MCF 10A (cell line): ENCODE measurements around the gene CSNK1A1L. TPM values are rescaled to one million over a fixed set of nuclear protein-coding genes. Genes with fewer than 3 reads are reported as not detected.

Experiments used
- BruUV-seq: library from RNA; stranded (reverse); fragments of 400-500 nt; replicated peaks from 2 replicates; lab custom pipeline; 2021; lab: Mats Ljungman, UMichigan
- CTCF ChIA-PET: fragments of 300-600 bp; sonication (Branson Sonifier 250); formaldehyde crosslinking; extraction: SDS; loops from one replicate; lab custom pipeline; 2021; ENCODE audit warnings: antibody characterized with exemption, inconsistent platforms; lab: Yijun Ruan, JAX
- POLR2A ChIA-PET: fragments of 300-600, 350-650 bp; sonication (Branson Sonifier 250); formaldehyde crosslinking; extraction: SDS; loops from one replicate; lab custom pipeline; 2020; ENCODE audit warnings: antibody characterized with exemption, inconsistent platforms; lab: Yijun Ruan, JAX
- DNase-seq: peaks from one replicate; pipeline ENCODE4 v3.0.0-alpha.2; 2018; ENCODE audit not compliant: unreplicated experiment
- H3K27ac Mint-ChIP-seq: one replicate; pipeline ENCODE4 v1.8.0; 2022; ENCODE audit warnings: mild to moderate bottlenecking, low read depth, mixed read lengths; ENCODE audit not compliant: unreplicated experiment
- H3K27me3 Mint-ChIP-seq: one replicate; pipeline ENCODE4 v1.8.0; 2022; ENCODE audit warnings: mixed read lengths; ENCODE audit not compliant: insufficient read depth, unreplicated experiment
- H3K36me3 Mint-ChIP-seq: one replicate; pipeline ENCODE4 v1.8.0; 2022; ENCODE audit warnings: mild to moderate bottlenecking, moderate library complexity, mixed read lengths; ENCODE audit not compliant: insufficient read depth, unreplicated experiment
- H3K4me1 Mint-ChIP-seq: one replicate; pipeline ENCODE4 v1.8.0; 2022; ENCODE audit warnings: mixed read lengths; ENCODE audit not compliant: insufficient read depth, unreplicated experiment
- H3K4me3 Mint-ChIP-seq: one replicate; pipeline ENCODE4 v1.8.0; 2022; ENCODE audit warnings: mild to moderate bottlenecking, moderate library complexity, mixed read lengths; ENCODE audit not compliant: unreplicated experiment
- H3K9me3 Mint-ChIP-seq: one replicate; pipeline ENCODE4 v1.8.0; 2022; ENCODE audit warnings: mixed read lengths; ENCODE audit not compliant: unreplicated experiment
- CTCF ChIP-seq: fragments of 200-600 bp; IDR thresholded peaks from one replicate; pipeline ENCODE4 v1.8.0; 2022; ENCODE audit warnings: antibody characterized with exemption, mild to moderate bottlenecking; ENCODE audit not compliant: unreplicated experiment
- intact Hi-C: fragments of 100-400 bp; cut with micrococcal nuclease; formaldehyde crosslinking; loops from 2 replicates; pipeline ENCODE4 v1.14.1; 2022
- total RNA-seq: library from RNA; stranded (reverse); gene quantifications from 2 replicates; pipeline ENCODE4 v1.2.3, GENCODE V29; 2022

The CSNK1A1L gene
- total RNA-seq, 1 experiment from 2014 or later: not detected

DNA sequence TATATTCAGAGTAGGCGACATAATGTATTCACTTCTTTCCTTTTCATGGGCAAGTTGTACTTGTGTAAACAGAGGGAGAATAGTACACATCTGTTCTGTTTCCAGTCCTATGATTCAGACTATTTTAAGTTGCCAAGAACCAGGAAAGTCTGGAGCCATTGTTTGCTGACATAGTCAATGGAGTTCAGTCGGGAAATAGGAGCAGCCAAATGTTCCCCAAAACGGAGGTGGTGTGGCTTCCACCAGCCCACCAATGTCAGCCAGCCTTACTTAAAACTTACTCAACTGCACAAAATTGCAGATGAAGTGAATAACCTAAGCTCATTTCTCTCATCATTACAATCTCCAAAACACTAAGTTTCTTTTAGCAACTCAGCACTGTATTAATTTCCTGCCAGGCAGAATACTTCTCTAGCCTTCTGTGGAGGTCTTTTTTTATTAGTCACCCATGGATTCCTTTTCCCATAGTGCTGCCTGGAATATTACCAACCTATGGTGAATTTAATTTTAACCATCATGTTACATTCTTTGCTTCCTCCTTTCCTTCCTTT, 22.3 kb upstream of the CSNK1A1L start:
- TF ChIP-seq CTCF: no peak
- Mint-ChIP-seq H3K4me1 (no peaks in the 10 kb centered on the region), H3K9me3 (no peaks in the 10 kb centered on the region), H3K27ac (no peak overlapping the region), H3K36me3 (no peaks in the 10 kb centered on the region), H3K27me3 (no peaks in the 10 kb centered on the region), H3K4me3 (no peak overlapping the region)
- intact Hi-C loops: no loop called here
- BruUV-seq: no TSS peak
- DNase-seq: no peak
- ChIA-PET CTCF (no interaction called here), POLR2A (interaction anchor here (1.0 kb wide), 1 partner anchor 8 kb away, joined by 3 read pairs; no protein-coding TSS in a partner anchor)

GRCh38 chr13:37123337-37123736, 17.9 kb upstream of the CSNK1A1L start:
- intact Hi-C loops: no loop called here
- H3K4me1 Mint-ChIP-seq: no peaks in the 10 kb centered on the region
- no peaks in the 10 kb centered on the region for H3K27me3 Mint-ChIP-seq
- CTCF ChIA-PET: no interaction called here
- DNase-seq: no peak
- POLR2A ChIA-PET: no interaction called here
- H3K36me3 Mint-ChIP-seq: no peaks in the 10 kb centered on the region
- no peak overlapping the region for H3K27ac Mint-ChIP-seq
- no peak for TF ChIP-seq CTCF
- BruUV-seq: no TSS peak
- no peak overlapping the region for H3K4me3 Mint-ChIP-seq
- no peaks in the 10 kb centered on the region for H3K9me3 Mint-ChIP-seq

DNA sequence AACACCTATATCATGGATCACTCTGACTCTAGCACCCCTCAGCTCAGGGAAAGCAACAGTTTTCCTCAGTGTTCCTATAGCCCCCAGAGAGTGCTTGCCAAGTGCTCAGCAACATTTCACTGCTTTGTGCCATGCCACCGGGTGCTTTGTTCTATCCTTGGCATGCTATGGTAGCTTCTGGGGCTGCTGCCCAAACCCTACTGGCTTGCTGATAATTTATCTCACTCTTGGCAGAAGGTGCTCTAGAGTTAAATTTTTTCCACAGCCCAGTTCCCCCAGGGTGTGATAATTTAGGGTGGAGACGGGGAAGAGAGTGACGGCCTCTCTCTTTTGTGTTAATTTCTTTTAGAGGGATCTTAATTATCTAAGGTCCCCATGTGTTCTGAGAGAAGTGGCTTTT, 12.6 kb upstream of the CSNK1A1L start:
- H3K36me3 Mint-ChIP-seq: no peaks in the 10 kb centered on the region
- TF ChIP-seq CTCF: no peak
- no peaks in the 10 kb centered on the region for H3K9me3 Mint-ChIP-seq
- H3K27me3 Mint-ChIP-seq: no peaks in the 10 kb centered on the region
- DNase-seq: no peak
- no peaks in the 10 kb centered on the region for H3K4me1 Mint-ChIP-seq
- no peak overlapping the region for H3K4me3 Mint-ChIP-seq
- BruUV-seq: no TSS peak
- ChIA-PET CTCF (interaction anchor here (0.6 kb wide), 1 partner anchor 16 kb away, joined by 3 read pairs; no protein-coding TSS in a partner anchor), POLR2A (no interaction called here)
- H3K27ac Mint-ChIP-seq: no peak overlapping the region
- intact Hi-C loops: no loop called here

GRCh38 chr13:37114250-37114649, 8.8 kb upstream of the CSNK1A1L start:
- H3K36me3 Mint-ChIP-seq: no peaks in the 10 kb centered on the region
- no TSS peak for BruUV-seq

More at GRCh38 chr13:37114250-37114649, 8.8 kb upstream of the CSNK1A1L start:
- Mint-ChIP-seq H3K27me3 (no peaks in the 10 kb centered on the region), H3K9me3 (no peaks in the 10 kb centered on the region), H3K27ac (no peak overlapping the region), H3K4me1 (no peaks in the 10 kb centered on the region), H3K4me3 (no peak overlapping the region)
- no peak for TF ChIP-seq CTCF
- CTCF ChIA-PET: interaction anchor here (9.8 kb wide), 1 partner anchor 489 kb away, joined by 103 read pairs; the partner anchor contains the start of gene POSTN
- no peak for DNase-seq
- POLR2A ChIA-PET: interaction anchor here (0.6 kb wide), 1 partner anchor 9 kb away, joined by 3 read pairs; the partner anchor contains the start of gene CSNK1A1L
- intact Hi-C loops: no loop called here
